Measurements from ENCODE around the gene CELSR1. TPM values are rescaled to one million over a fixed set of nuclear protein-coding genes. Genes with fewer than 3 reads are reported as not detected.

The CELSR1 gene
- total RNA-seq, 1 donor from 2014 or later = 2.1 TPM

- no peak overlapping the region for H3K27ac ChIP-seq (ENCODE audit: low read depth, low read length)
Observed at GRCh38 chr22:46564084-46564714, 26.8 kb upstream of the CELSR1 start.

GRCh38 chr22:46563381-46564083 lies 26.1 kb upstream of the CELSR1 start:
- H3K9ac ChIP-seq (ENCODE audit: low read depth in 1 of 3, low read length in 3 of 3) = peak overlapping the region in 1 of 3 donors; percentile 64
- peak overlapping the region; percentile 23 to 45 (median 32) for H3K4me3 ChIP-seq (ENCODE audit: low read length in 3 of 3)
- H3K27ac ChIP-seq (ENCODE audit: low read depth, low read length) = no peak overlapping the region
- no peaks in the 10 kb centered on the region for H3K36me3 ChIP-seq (ENCODE audit: control insufficient read depth in 3 of 3, insufficient read depth in 3 of 3, low read length in 3 of 3)
- H3K4me1 ChIP-seq (ENCODE audit: control insufficient read depth in 3 of 3, insufficient read depth in 3 of 3, low read length in 3 of 3) = peaks cover 6 to 10% (median 9%) of the 10 kb centered on the region in 3 donors
- H3K9me3 ChIP-seq (ENCODE audit: control insufficient read depth in 3 of 3, low read length in 3 of 3) = no peaks in the 10 kb centered on the region
- H3K27me3 ChIP-seq (ENCODE audit: control insufficient read depth in 3 of 3, insufficient read depth in 3 of 3, low read length in 3 of 3) = no peaks in the 10 kb centered on the region

More at GRCh38 chr22:46564084-46564714, 26.8 kb upstream of the CELSR1 start:
- H3K9me3 ChIP-seq (ENCODE audit: control insufficient read depth in 3 of 3, low read length in 3 of 3) = no peaks in the 10 kb centered on the region
- H3K4me3 ChIP-seq (ENCODE audit: low read length in 3 of 3) = no peak overlapping the region
- peaks cover 6 to 10% (median 9%) of the 10 kb centered on the region in 3 donors for H3K4me1 ChIP-seq (ENCODE audit: control insufficient read depth in 3 of 3, insufficient read depth in 3 of 3, low read length in 3 of 3)
- H3K36me3 ChIP-seq (ENCODE audit: control insufficient read depth in 3 of 3, insufficient read depth in 3 of 3, low read length in 3 of 3) = no peaks in the 10 kb centered on the region
- peak overlapping the region in 1 of 3 donors; percentile 25 for H3K9ac ChIP-seq (ENCODE audit: low read depth in 1 of 3, low read length in 3 of 3)
- H3K27me3 ChIP-seq (ENCODE audit: control insufficient read depth in 3 of 3, insufficient read depth in 3 of 3, low read length in 3 of 3) = no peaks in the 10 kb centered on the region

GRCh38 chr22:46561435-46561905 lies 24.1 kb upstream of the CELSR1 start:
- peaks cover 6 to 10% (median 9%) of the 10 kb centered on the region in 3 donors for H3K4me1 ChIP-seq (ENCODE audit: control insufficient read depth in 3 of 3, insufficient read depth in 3 of 3, low read length in 3 of 3)
- H3K36me3 ChIP-seq (ENCODE audit: control insufficient read depth in 3 of 3, insufficient read depth in 3 of 3, low read length in 3 of 3) = no peaks in the 10 kb centered on the region
- H3K27me3 ChIP-seq (ENCODE audit: control insufficient read depth in 3 of 3, insufficient read depth in 3 of 3, low read length in 3 of 3) = no peaks in the 10 kb centered on the region
- no peaks in the 10 kb centered on the region for H3K9me3 ChIP-seq (ENCODE audit: control insufficient read depth in 3 of 3, low read length in 3 of 3)
- H3K27ac ChIP-seq (ENCODE audit: low read depth, low read length) = no peak overlapping the region
- no peak overlapping the region for H3K4me3 ChIP-seq (ENCODE audit: low read length in 3 of 3)
- H3K9ac ChIP-seq (ENCODE audit: low read depth in 1 of 3, low read length in 3 of 3) = no peak overlapping the region

GRCh38 chr22:46560696-46561295 lies 23.4 kb upstream of the CELSR1 start:
- peaks cover 6 to 10% (median 9%) of the 10 kb centered on the region in 3 donors for H3K4me1 ChIP-seq (ENCODE audit: control insufficient read depth in 3 of 3, insufficient read depth in 3 of 3, low read length in 3 of 3)
- no peaks in the 10 kb centered on the region for H3K9me3 ChIP-seq (ENCODE audit: control insufficient read depth in 3 of 3, low read length in 3 of 3)
- no peak overlapping the region for H3K4me3 ChIP-seq (ENCODE audit: low read length in 3 of 3)
- H3K36me3 ChIP-seq (ENCODE audit: control insufficient read depth in 3 of 3, insufficient read depth in 3 of 3, low read length in 3 of 3) = no peaks in the 10 kb centered on the region
- H3K27ac ChIP-seq (ENCODE audit: low read depth, low read length) = no peak overlapping the region
- H3K27me3 ChIP-seq (ENCODE audit: control insufficient read depth in 3 of 3, insufficient read depth in 3 of 3, low read length in 3 of 3) = no peaks in the 10 kb centered on the region
- H3K9ac ChIP-seq (ENCODE audit: low read depth in 1 of 3, low read length in 3 of 3) = no peak overlapping the region

GRCh38 chr22:46557736-46558480 lies 20.5 kb upstream of the CELSR1 start:
- peaks cover 0 to 3% (median 0%) of the 10 kb centered on the region in 3 donors for H3K9me3 ChIP-seq (ENCODE audit: control insufficient read depth in 3 of 3, low read length in 3 of 3)
- H3K9ac ChIP-seq (ENCODE audit: low read depth in 1 of 3, low read length in 3 of 3) = no peak overlapping the region
- peaks cover 0 to 2% (median 0%) of the 10 kb centered on the region in 3 donors for H3K27me3 ChIP-seq (ENCODE audit: control insufficient read depth in 3 of 3, insufficient read depth in 3 of 3, low read length in 3 of 3)
- no peaks in the 10 kb centered on the region for H3K36me3 ChIP-seq (ENCODE audit: control insufficient read depth in 3 of 3, insufficient read depth in 3 of 3, low read length in 3 of 3)
- H3K27ac ChIP-seq (ENCODE audit: low read depth, low read length) = no peak overlapping the region
- H3K4me1 ChIP-seq (ENCODE audit: control insufficient read depth in 3 of 3, insufficient read depth in 3 of 3, low read length in 3 of 3) = no peaks in the 10 kb centered on the region
- no peak overlapping the region for H3K4me3 ChIP-seq (ENCODE audit: low read length in 3 of 3)

GRCh38 chr22:46556775-46557174 lies 19.4 kb upstream of the CELSR1 start:
- peaks cover 0 to 6% (median 4%) of the 10 kb centered on the region in 3 donors for H3K27me3 ChIP-seq (ENCODE audit: control insufficient read depth in 3 of 3, insufficient read depth in 3 of 3, low read length in 3 of 3)
- no peaks in the 10 kb centered on the region for H3K36me3 ChIP-seq (ENCODE audit: control insufficient read depth in 3 of 3, insufficient read depth in 3 of 3, low read length in 3 of 3)
- H3K9me3 ChIP-seq (ENCODE audit: control insufficient read depth in 3 of 3, low read length in 3 of 3) = peaks cover 0 to 8% (median 0%) of the 10 kb centered on the region in 3 donors
- H3K27ac ChIP-seq (ENCODE audit: low read depth, low read length) = no peak overlapping the region
- H3K9ac ChIP-seq (ENCODE audit: low read depth in 1 of 3, low read length in 3 of 3) = no peak overlapping the region
- H3K4me3 ChIP-seq (ENCODE audit: low read length in 3 of 3) = no peak overlapping the region
- H3K4me1 ChIP-seq (ENCODE audit: control insufficient read depth in 3 of 3, insufficient read depth in 3 of 3, low read length in 3 of 3) = no peaks in the 10 kb centered on the region

GRCh38 chr22:46553189-46553588 lies 15.8 kb upstream of the CELSR1 start:
- H3K4me3 ChIP-seq (ENCODE audit: low read length in 3 of 3) = no peak overlapping the region
- H3K9me3 ChIP-seq (ENCODE audit: control insufficient read depth in 3 of 3, low read length in 3 of 3) = peaks cover 0 to 8% (median 0%) of the 10 kb centered on the region in 3 donors
- H3K9ac ChIP-seq (ENCODE audit: low read depth in 1 of 3, low read length in 3 of 3) = no peak overlapping the region
- no peaks in the 10 kb centered on the region for H3K4me1 ChIP-seq (ENCODE audit: control insufficient read depth in 3 of 3, insufficient read depth in 3 of 3, low read length in 3 of 3)
- H3K27me3 ChIP-seq (ENCODE audit: control insufficient read depth in 3 of 3, insufficient read depth in 3 of 3, low read length in 3 of 3) = peaks cover 0 to 12% (median 8%) of the 10 kb centered on the region in 3 donors
- H3K27ac ChIP-seq (ENCODE audit: low read depth, low read length) = no peak overlapping the region
- H3K36me3 ChIP-seq (ENCODE audit: control insufficient read depth in 3 of 3, insufficient read depth in 3 of 3, low read length in 3 of 3) = no peaks in the 10 kb centered on the region

GRCh38 chr22:46551996-46552395 lies 14.6 kb upstream of the CELSR1 start:
- Histone ChIP-seq H3K4me3 (ENCODE audit: low read length in 3 of 3) (no peak overlapping the region), H3K9me3 (ENCODE audit: control insufficient read depth in 3 of 3, low read length in 3 of 3) (peaks cover 0 to 8% (median 0%) of the 10 kb centered on the region in 3 donors), H3K27ac (ENCODE audit: low read depth, low read length) (no peak overlapping the region), H3K27me3 (ENCODE audit: control insufficient read depth in 3 of 3, insufficient read depth in 3 of 3, low read length in 3 of 3) (peaks cover 0 to 12% (median 8%) of the 10 kb centered on the region in 3 donors), H3K9ac (ENCODE audit: low read depth in 1 of 3, low read length in 3 of 3) (no peak overlapping the region), H3K4me1 (ENCODE audit: control insufficient read depth in 3 of 3, insufficient read depth in 3 of 3, low read length in 3 of 3) (peaks cover 9 to 10% (median 10%) of the 10 kb centered on the region in 3 donors), H3K36me3 (ENCODE audit: control insufficient read depth in 3 of 3, insufficient read depth in 3 of 3, low read length in 3 of 3) (no peaks in the 10 kb centered on the region)

- H3K4me3 ChIP-seq (ENCODE audit: low read length in 3 of 3) = no peak overlapping the region
- H3K27me3 ChIP-seq (ENCODE audit: control insufficient read depth in 3 of 3, insufficient read depth in 3 of 3, low read length in 3 of 3) = peaks cover 0 to 12% (median 8%) of the 10 kb centered on the region in 3 donors
- peaks cover 0 to 8% (median 0%) of the 10 kb centered on the region in 3 donors for H3K9me3 ChIP-seq (ENCODE audit: control insufficient read depth in 3 of 3, low read length in 3 of 3)
- H3K36me3 ChIP-seq (ENCODE audit: control insufficient read depth in 3 of 3, insufficient read depth in 3 of 3, low read length in 3 of 3) = no peaks in the 10 kb centered on the region
- no peak overlapping the region for H3K9ac ChIP-seq (ENCODE audit: low read depth in 1 of 3, low read length in 3 of 3)
- H3K27ac ChIP-seq (ENCODE audit: low read depth, low read length) = no peak overlapping the region
- H3K4me1 ChIP-seq (ENCODE audit: control insufficient read depth in 3 of 3, insufficient read depth in 3 of 3, low read length in 3 of 3) = peaks cover 14 to 16% (median 15%) of the 10 kb centered on the region in 3 donors
Observed at GRCh38 chr22:46551321-46551720, 13.9 kb upstream of the CELSR1 start.
